ENCODE results near the gene STYXL2.

DNA sequence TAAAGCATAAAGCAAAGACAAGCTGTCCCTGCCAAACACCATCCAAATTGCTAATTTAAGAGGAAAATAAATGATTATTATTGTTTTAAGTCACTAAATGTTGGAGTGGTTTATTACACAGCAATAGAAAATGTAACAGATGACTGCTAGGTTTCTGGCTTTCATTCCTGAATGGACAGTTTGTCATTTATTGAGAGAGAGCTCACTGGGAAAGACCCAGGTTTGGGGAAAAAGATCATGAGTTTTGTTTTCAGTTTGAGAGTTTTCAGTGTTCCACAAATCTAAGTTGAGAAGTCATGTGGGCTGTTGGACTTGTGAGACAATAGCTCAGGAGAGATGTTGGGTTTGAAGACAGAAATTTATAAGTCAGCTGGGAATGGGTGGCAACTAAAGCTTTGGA, 9.1 kb upstream of the STYXL2 start:
- TF ChIP-seq, protein P1, sequence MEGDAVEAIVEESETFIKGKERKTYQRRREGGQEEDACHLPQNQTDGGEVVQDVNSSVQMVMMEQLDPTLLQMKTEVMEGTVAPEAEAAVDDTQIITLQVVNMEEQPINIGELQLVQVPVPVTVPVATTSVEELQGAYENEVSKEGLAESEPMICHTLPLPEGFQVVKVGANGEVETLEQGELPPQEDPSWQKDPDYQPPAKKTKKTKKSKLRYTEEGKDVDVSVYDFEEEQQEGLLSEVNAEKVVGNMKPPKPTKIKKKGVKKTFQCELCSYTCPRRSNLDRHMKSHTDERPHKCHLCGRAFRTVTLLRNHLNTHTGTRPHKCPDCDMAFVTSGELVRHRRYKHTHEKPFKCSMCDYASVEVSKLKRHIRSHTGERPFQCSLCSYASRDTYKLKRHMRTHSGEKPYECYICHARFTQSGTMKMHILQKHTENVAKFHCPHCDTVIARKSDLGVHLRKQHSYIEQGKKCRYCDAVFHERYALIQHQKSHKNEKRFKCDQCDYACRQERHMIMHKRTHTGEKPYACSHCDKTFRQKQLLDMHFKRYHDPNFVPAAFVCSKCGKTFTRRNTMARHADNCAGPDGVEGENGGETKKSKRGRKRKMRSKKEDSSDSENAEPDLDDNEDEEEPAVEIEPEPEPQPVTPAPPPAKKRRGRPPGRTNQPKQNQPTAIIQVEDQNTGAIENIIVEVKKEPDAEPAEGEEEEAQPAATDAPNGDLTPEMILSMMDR (IDR thresholded peaks at IDR 0.05 in 8 of 11, conservative IDR thresholded peaks at IDR 0.05 in 3 of 11): no peak
- TF ChIP-seq POLR2A (IDR thresholded peaks at IDR 0.05): no peak
- no peak for TF ChIP-seq POLR2AphosphoS5 (IDR thresholded peaks at IDR 0.05)

All from spleen (tissue), 7 donors.